ENCODE results near the gene UGT1A3. TPM values are rescaled to one million over a fixed set of nuclear protein-coding genes. Genes with fewer than 3 reads are reported as not detected.

Gene UGT1A3
- total and polyA plus RNA-seq, 10 of the 15 experiments (the other 5 are each of a cell fraction or from before 2014, with no cell fraction given) = not detected

DNA sequence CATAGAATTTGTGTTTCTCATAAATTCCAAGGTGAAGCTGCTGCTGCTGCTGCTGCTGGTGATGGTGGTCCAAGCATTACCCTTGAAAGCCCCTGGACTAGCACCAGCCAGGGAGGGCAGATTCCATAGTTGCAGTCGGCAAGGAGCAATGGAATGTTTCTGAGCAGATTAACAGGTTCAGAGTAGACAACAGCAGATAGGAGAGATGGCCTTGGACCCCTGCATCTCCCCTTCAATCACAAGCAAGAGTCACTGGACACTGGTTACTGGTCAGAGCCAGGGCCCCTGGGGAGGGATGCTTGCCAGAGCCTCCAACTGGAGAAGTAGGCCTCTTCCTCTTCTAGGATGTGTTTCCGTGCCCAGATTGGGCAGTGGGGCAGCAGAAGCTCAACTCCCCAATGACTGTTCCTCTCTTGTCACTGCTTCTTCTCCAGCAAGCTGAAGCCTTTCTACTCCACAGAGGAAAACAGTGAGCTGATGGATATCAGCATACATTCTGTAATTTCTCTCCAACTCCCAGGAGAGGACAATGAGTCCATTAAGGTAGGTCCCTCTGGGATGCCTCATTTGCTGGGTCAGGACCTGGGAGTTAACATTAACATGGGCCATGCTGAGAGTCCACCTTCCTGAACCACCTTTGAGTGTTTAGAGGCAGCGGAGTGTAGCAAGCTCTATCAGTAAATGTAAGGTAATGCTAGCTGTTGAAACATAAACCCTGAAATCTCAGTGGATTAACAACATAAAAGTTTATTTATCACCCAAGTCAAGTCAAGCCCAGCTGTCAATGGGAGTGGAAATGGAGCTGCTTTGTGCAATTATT, 84.6 kb downstream of the UGT1A3 start:
- TF ChIP-seq CHD2 (IDR thresholded peaks at IDR 0.05; ENCODE audit: borderline replicate concordance, low read depth, low read length) (no peak), EED (IDR thresholded peaks at IDR 0.05; ENCODE audit: low read depth) (no peak), KAT2A (conservative IDR thresholded peaks at IDR 0.05; ENCODE audit: control insufficient read depth, low read depth, low read length) (no peak), STAT3 (IDR thresholded peaks at IDR 0.05; ENCODE audit: low read depth, low read length) (no peak), PML (IDR thresholded peaks at IDR 0.05; ENCODE audit: low read length) (no peak), NRF1 (conservative IDR thresholded peaks at IDR 0.05; ENCODE audit: low read depth, low read length) (no peak), ZBED1 (IDR thresholded peaks at IDR 0.05; ENCODE audit: borderline replicate concordance) (no peak), ZNF274 (IDR thresholded peaks at IDR 0.05; ENCODE audit: insufficient read depth, insufficient read length) (no peak), SREBF1 (IDR thresholded peaks at IDR 0.05; ENCODE audit: low read length) (no peak)
- ChIA-PET SMC1A (ENCODE audit: uncharacterized antibody, unreplicated experiment) (interaction anchor here (0.6 kb wide), 1 partner anchor 21 kb away, joined by 3 read pairs; no protein-coding TSS in a partner anchor), POLR2A (no interaction called here), RAD21 (ENCODE audit: unreplicated experiment) (no interaction called here), CTCF (interaction anchor here (1.3 kb wide), 1 partner anchor 44 kb away, joined by 3 read pairs; no protein-coding TSS in a partner anchor)
- H3K4me3 ChIP-seq = no peak overlapping the region
- no peak overlapping the region for H3K4me2 ChIP-seq (ENCODE audit: control insufficient read depth, insufficient read depth)
- no peak overlapping the region for H3K9ac ChIP-seq (ENCODE audit: control insufficient read depth, insufficient read depth, low read length)
- no TSS peak for BruUV-seq (replicated peaks)
- no peak for FAIRE-seq
- no peaks in the 10 kb centered on the region for H3K4me1 ChIP-seq (ENCODE audit: control insufficient read depth, insufficient read depth, low read length)
- DNase-seq (ENCODE audit: low read depth, low spot score) = no peak
- intact Hi-C loops (cut with micrococcal nuclease; ENCODE audit: unreplicated experiment) = no loop called here
- H3K79me2 ChIP-seq (ENCODE audit: control insufficient read depth, insufficient read depth, low read length) = no peaks in the 10 kb centered on the region
- ATAC-seq = no peak
- 22% methylated on average over 3 of the region's 3 CpGs for WGBS (ENCODE audit: insufficient coverage, insufficient replicate concordance, low lambda C conversion rate, missing lambda C conversion rate)
- no peaks in the 10 kb centered on the region for H3K36me3 ChIP-seq (ENCODE audit: control insufficient read depth in 2 of 2, insufficient read depth in 2 of 2, low read length in 1 of 2)
- H4K20me1 ChIP-seq (ENCODE audit: control insufficient read depth, insufficient read depth) = no peaks in the 10 kb centered on the region
- H3K9me3 ChIP-seq (replicated peaks; ENCODE audit: control insufficient read depth, insufficient read depth, low read length) = no peaks in the 10 kb centered on the region
- H3K27ac ChIP-seq (ENCODE audit: control insufficient read depth, insufficient read depth) = no peak overlapping the region
- no peaks in the 10 kb centered on the region; a peak in 1 of 4 replicates for H3K27me3 ChIP-seq (replicated peaks in 1 of 2; ENCODE audit: control insufficient read depth in 2 of 2, insufficient read depth in 2 of 2, low read length in 1 of 2)
- H2AFZ ChIP-seq (ENCODE audit: control insufficient read depth, low read depth, low read length) = no peak overlapping the region
- in situ Hi-C loops (cut with MboI) = no loop called here

Measured in GM12878 (cell line).